WTC11 (cell line): ENCODE data around the gene HP1BP3.

Source experiments
- CTCF ChIP-seq: fragments of 200-600 bp; IDR thresholded peaks from 2 replicates; pipeline ENCODE4 v1.8.0; 2022; ENCODE audit warnings: antibody characterized with exemption
- ELF4 ChIP-seq: sonication (generic); formaldehyde crosslinking; IDR thresholded peaks from 2 replicates; pipeline ENCODE4 v1.8.1; 2022; ENCODE audit warnings: low read depth, mild to moderate bottlenecking, moderate library complexity, missing genetic modification reagents
- FOXJ3 ChIP-seq: sonication (generic); formaldehyde crosslinking; IDR thresholded peaks from 2 replicates; pipeline ENCODE4 v1.9.0; 2021; ENCODE audit warnings: missing genetic modification reagents, mild to moderate bottlenecking, borderline replicate concordance
- FOXP1 ChIP-seq: sonication (generic); formaldehyde crosslinking; IDR thresholded peaks from 2 replicates; pipeline ENCODE4 v1.8.0; 2022; ENCODE audit warnings: missing genetic modification reagents, mild to moderate bottlenecking, moderate library complexity, borderline replicate concordance
- GABPB1 ChIP-seq: sonication (generic); formaldehyde crosslinking; IDR thresholded peaks from 2 replicates; pipeline ENCODE4 v1.8.1; 2023; ENCODE audit warnings: mild to moderate bottlenecking, missing genetic modification reagents
- GRHL2 ChIP-seq: fragments of 250-450 bp; sonication (Bioruptor Pico); IDR thresholded peaks from 2 replicates; pipeline ENCODE4 v1.8.0; 2022; ENCODE audit warnings: mild to moderate bottlenecking, moderate library complexity; ENCODE audit not compliant: insufficient replicate concordance, severe bottlenecking
- MAX ChIP-seq: sonication (generic); formaldehyde crosslinking; IDR thresholded peaks from 2 replicates; pipeline ENCODE4 v1.8.0; 2022; ENCODE audit warnings: mild to moderate bottlenecking, missing genetic modification reagents
- MXD4 ChIP-seq: fragments of 250-450 bp; sonication (Bioruptor Pico); IDR thresholded peaks from 2 replicates; pipeline ENCODE4 v1.8.0; 2021; ENCODE audit warnings: mild to moderate bottlenecking, moderate library complexity, borderline replicate concordance
- NR2C2 ChIP-seq: sonication (generic); formaldehyde crosslinking; IDR thresholded peaks from 2 replicates; pipeline ENCODE4 v1.8.0; 2022; ENCODE audit warnings: mild to moderate bottlenecking, missing genetic modification reagents
- NR3C1 ChIP-seq: sonication (generic); formaldehyde crosslinking; conservative IDR thresholded peaks from 2 replicates; pipeline ENCODE4 v1.8.1; 2023; ENCODE audit warnings: low read depth, mild to moderate bottlenecking, missing genetic modification reagents
- SP1 ChIP-seq: sonication (generic); formaldehyde crosslinking; conservative IDR thresholded peaks from 2 replicates; pipeline ENCODE4 v1.8.1; 2022; ENCODE audit warnings: missing genetic modification reagents
- ZSCAN18 ChIP-seq: fragments of 250-450 bp; sonication (Bioruptor Pico); IDR thresholded peaks from 2 replicates; pipeline ENCODE4 v2.1.2; 2022; ENCODE audit warnings: mild to moderate bottlenecking, moderate library complexity

- TF ChIP-seq NR2C2 (no peak), CTCF (no peak), NR3C1 (no peak), MAX (CRISPR knock-in tag) (no peak), SP1 (no peak), MXD4 (CRISPR knock-in tag) (no peak), GRHL2 (CRISPR knock-in tag) (no peak), GABPB1 (CRISPR knock-in tag) (no peak), FOXJ3 (CRISPR knock-in tag) (no peak), ELF4 (CRISPR knock-in tag) (no peak), ZSCAN18 (CRISPR knock-in tag) (no peak), FOXP1 (no peak)
Measured at GRCh38 chr1:20729990-20730689, 57.0 kb downstream of the HP1BP3 start.
